ENCODE data around the gene C4B. TPM values are rescaled to one million over a fixed set of nuclear protein-coding genes. Genes with fewer than 3 reads are reported as not detected.
"Not testable (repeated sequence)": the region's sequence is repeated elsewhere in the genome, so short reads cannot be mapped to it uniquely, and the experiment has no call there.

The C4B gene
- total RNA-seq, 1 experiment from 2014 or later, result 1.1 TPM

DNA sequence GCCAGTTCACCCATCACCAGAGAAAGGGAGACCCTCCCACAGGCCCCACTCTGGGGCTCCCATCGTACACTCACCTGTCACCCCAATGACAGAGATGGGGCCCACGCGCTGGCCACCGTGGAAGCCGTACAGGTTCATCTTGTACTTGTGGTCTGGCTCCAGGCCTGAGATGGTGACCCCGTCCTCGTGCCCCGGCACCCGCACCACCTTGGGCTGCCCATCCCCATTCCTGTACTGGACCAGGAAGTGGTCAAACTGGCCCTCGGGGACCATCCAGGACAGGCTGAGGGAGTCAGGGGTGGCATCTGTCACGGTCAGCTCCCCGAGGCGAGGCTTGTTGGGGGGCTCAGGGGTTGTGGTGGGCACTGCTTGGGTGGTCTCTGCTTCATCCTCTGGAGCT lies 38.7 kb downstream of the C4B start:
- H3K4me1 ChIP-seq; H3K36me3 Mint-ChIP-seq (ENCODE audit: insufficient read depth, unreplicated experiment); H3K9me3 Mint-ChIP-seq (ENCODE audit: unreplicated experiment); intact Hi-C loops (cut with micrococcal nuclease; ENCODE audit: unreplicated experiment); H3K4me3 Mint-ChIP-seq (ENCODE audit: unreplicated experiment); H3K4me3 ChIP-seq (ENCODE audit: low read depth, low read length); H3K27me3 ChIP-seq (replicated peaks; ENCODE audit: control insufficient read depth, insufficient read depth, low read length); H3K9me3 ChIP-seq; DNase-seq; H3K27me3 Mint-ChIP-seq (ENCODE audit: insufficient read depth, unreplicated experiment); H3K27ac Mint-ChIP-seq (ENCODE audit: unreplicated experiment); H3K36me3 ChIP-seq (ENCODE audit: control insufficient read depth, insufficient read depth, low read length); CTCF ChIA-PET; POLR2A ChIA-PET; BruUV-seq (replicated peaks); H3K4me1 Mint-ChIP-seq (ENCODE audit: low read depth, unreplicated experiment): not testable (repeated sequence)

DNA sequence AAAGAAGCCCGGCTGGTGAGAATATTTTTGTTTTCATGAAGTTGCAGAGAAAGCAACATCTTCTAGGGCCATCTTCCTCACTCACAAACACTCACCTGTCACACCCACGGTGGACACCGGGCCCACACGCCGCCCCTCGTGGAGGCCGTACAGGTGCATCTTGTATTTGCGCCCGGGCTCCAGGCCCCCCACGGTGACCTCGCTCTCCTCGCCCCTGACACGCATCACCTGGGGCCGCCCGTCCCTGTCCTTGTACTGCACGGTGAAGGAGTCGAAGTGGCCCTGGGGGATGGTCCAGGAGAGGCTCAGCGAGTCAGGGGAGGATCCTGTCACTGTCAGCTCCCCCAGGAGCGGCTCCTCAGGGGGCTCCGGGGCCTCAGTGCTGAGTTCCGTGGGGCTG lies 41.2 kb downstream of the C4B start:
- POLR2A ChIA-PET, result not testable (repeated sequence)

DNA sequence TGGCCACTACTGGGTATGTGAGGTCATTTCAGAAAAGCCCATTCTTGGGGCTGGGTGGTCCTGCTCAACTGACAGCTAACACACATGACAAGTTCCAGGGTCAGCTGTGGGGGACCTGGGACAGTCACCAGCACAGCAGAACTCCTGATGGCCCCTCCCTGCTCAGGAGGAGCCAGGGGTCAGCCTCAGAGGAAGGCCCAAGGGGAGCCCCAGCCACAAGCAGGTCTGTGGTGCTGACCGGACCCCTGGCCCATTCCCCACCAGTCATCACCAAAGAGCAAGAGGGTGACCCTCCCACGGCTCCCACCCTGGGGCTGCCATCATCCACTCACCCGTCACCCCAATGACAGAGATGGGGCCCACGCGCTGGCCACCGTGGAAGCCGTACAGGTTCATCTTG lies 41.7 kb downstream of the C4B start:
- intact Hi-C loops (cut with micrococcal nuclease; ENCODE audit: unreplicated experiment), result no loop called here
- POLR2A ChIA-PET, result no interaction called here
- Histone ChIP-seq H3K9me3 (no peaks in the 10 kb centered on the region), H3K36me3 (ENCODE audit: control insufficient read depth, insufficient read depth, low read length) (no peaks in the 10 kb centered on the region), H3K4me1 (no peaks in the 10 kb centered on the region), H3K4me3 (ENCODE audit: low read depth, low read length) (no peak overlapping the region), H3K27me3 (replicated peaks; ENCODE audit: control insufficient read depth, insufficient read depth, low read length) (no peaks in the 10 kb centered on the region)
- no TSS peak for BruUV-seq (replicated peaks)
- H3K4me3 Mint-ChIP-seq (ENCODE audit: unreplicated experiment), result no peak overlapping the region
- no peaks in the 10 kb centered on the region for H3K9me3 Mint-ChIP-seq (ENCODE audit: unreplicated experiment)
- CTCF ChIA-PET, result no interaction called here
- no peaks in the 10 kb centered on the region for H3K36me3 Mint-ChIP-seq (ENCODE audit: insufficient read depth, unreplicated experiment)
- DNase-seq, result no peak
- H3K27me3 Mint-ChIP-seq (ENCODE audit: insufficient read depth, unreplicated experiment), result peaks cover 10% of the 10 kb centered on the region
- no peak overlapping the region for H3K27ac Mint-ChIP-seq (ENCODE audit: unreplicated experiment)
- H3K4me1 Mint-ChIP-seq (ENCODE audit: low read depth, unreplicated experiment), result no peaks in the 10 kb centered on the region
- TF ChIP-seq, protein P1, sequence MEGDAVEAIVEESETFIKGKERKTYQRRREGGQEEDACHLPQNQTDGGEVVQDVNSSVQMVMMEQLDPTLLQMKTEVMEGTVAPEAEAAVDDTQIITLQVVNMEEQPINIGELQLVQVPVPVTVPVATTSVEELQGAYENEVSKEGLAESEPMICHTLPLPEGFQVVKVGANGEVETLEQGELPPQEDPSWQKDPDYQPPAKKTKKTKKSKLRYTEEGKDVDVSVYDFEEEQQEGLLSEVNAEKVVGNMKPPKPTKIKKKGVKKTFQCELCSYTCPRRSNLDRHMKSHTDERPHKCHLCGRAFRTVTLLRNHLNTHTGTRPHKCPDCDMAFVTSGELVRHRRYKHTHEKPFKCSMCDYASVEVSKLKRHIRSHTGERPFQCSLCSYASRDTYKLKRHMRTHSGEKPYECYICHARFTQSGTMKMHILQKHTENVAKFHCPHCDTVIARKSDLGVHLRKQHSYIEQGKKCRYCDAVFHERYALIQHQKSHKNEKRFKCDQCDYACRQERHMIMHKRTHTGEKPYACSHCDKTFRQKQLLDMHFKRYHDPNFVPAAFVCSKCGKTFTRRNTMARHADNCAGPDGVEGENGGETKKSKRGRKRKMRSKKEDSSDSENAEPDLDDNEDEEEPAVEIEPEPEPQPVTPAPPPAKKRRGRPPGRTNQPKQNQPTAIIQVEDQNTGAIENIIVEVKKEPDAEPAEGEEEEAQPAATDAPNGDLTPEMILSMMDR (IDR thresholded peaks at IDR 0.05; ENCODE audit: insufficient read depth in 1 of 2, low read depth in 1 of 2, low read length in 1 of 2, severe bottlenecking in 1 of 2, unreplicated experiment in 1 of 2), result no peak

More for the DNA sequence above, 41.2 kb downstream of the C4B start:
- H3K9me3 ChIP-seq; H3K4me3 ChIP-seq (ENCODE audit: low read depth, low read length); H3K27ac Mint-ChIP-seq (ENCODE audit: unreplicated experiment); H3K9me3 Mint-ChIP-seq (ENCODE audit: unreplicated experiment); H3K36me3 ChIP-seq (ENCODE audit: control insufficient read depth, insufficient read depth, low read length); H3K4me1 ChIP-seq; H3K4me3 Mint-ChIP-seq (ENCODE audit: unreplicated experiment); intact Hi-C loops (cut with micrococcal nuclease; ENCODE audit: unreplicated experiment); DNase-seq; H3K4me1 Mint-ChIP-seq (ENCODE audit: low read depth, unreplicated experiment); H3K27me3 ChIP-seq (replicated peaks; ENCODE audit: control insufficient read depth, insufficient read depth, low read length); H3K36me3 Mint-ChIP-seq (ENCODE audit: insufficient read depth, unreplicated experiment); BruUV-seq (replicated peaks); CTCF ChIA-PET: not testable (repeated sequence)
- H3K27me3 Mint-ChIP-seq (ENCODE audit: insufficient read depth, unreplicated experiment), result peaks cover 10% of the 10 kb centered on the region

DNA sequence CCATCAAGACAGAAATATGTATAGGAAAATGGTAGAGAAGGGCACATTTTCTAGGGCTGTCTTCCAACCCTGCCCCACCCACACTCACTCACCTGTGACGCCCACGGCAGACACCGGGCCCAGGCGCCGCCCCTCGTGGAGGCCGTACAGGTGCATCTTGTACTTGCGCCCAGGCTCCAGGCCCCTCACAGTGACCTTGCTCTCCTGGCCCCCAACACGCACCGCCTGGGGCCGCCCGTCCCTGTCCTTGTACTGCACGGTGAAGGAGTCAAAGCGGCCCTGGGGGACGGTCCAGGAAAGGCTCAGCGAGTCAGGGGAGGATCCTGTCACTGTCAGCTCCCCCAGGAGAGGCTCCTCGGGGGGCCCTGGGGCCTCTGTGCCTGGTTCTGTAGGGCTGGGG lies 43.4 kb downstream of the C4B start:
- Mint-ChIP-seq H3K36me3 (ENCODE audit: insufficient read depth, unreplicated experiment) (no peaks in the 10 kb centered on the region), H3K4me1 (ENCODE audit: low read depth, unreplicated experiment) (no peaks in the 10 kb centered on the region), H3K4me3 (ENCODE audit: unreplicated experiment) (no peak overlapping the region), H3K9me3 (ENCODE audit: unreplicated experiment) (no peaks in the 10 kb centered on the region), H3K27ac (ENCODE audit: unreplicated experiment) (no peak overlapping the region), H3K27me3 (ENCODE audit: insufficient read depth, unreplicated experiment) (peaks cover 10% of the 10 kb centered on the region)
- Histone ChIP-seq H3K4me3 (ENCODE audit: low read depth, low read length) (no peak overlapping the region), H3K36me3 (ENCODE audit: control insufficient read depth, insufficient read depth, low read length) (no peaks in the 10 kb centered on the region), H3K9me3 (no peaks in the 10 kb centered on the region), H3K4me1 (no peaks in the 10 kb centered on the region), H3K27me3 (replicated peaks; ENCODE audit: control insufficient read depth, insufficient read depth, low read length) (no peaks in the 10 kb centered on the region)
- CTCF ChIA-PET, result no interaction called here
- POLR2A ChIA-PET, result no interaction called here
- intact Hi-C loops (cut with micrococcal nuclease; ENCODE audit: unreplicated experiment), result no loop called here
- no peak for DNase-seq
- no TSS peak for BruUV-seq (replicated peaks)
- TF ChIP-seq, protein P1 (IDR thresholded peaks at IDR 0.05; ENCODE audit: insufficient read depth in 1 of 2, low read depth in 1 of 2, low read length in 1 of 2, severe bottlenecking in 1 of 2, unreplicated experiment in 1 of 2), result no peak

Data from Caco-2 (cell line).